H1 (cell line): Measurements from ENCODE around the gene NKG7. TPM values are rescaled to one million over a fixed set of nuclear protein-coding genes. Genes with fewer than 3 reads are reported as not detected.

ENCODE experiments used
- CREB1 ChIP-seq: IDR thresholded peaks from 2 replicates; pipeline ENCODE4 v1.6.1; 2012; ENCODE audit warnings: inconsistent platforms
- JUN ChIP-seq: IDR thresholded peaks from 2 replicates; pipeline ENCODE4 v1.6.1; 2011; ENCODE audit warnings: low read depth, mild to moderate bottlenecking, improper control_type of control experiment, low read length
- polyA plus RNA-seq, 7 experiments: library from polyadenylated mRNA; depleted of rRNA in 3 of 7; stranded (reverse) in 5 of 7; unstranded in 2 of 7; fragments of >200 nt in 5 of 7; fragments of 200-250 nt in 2 of 7; gene quantifications; 1 replicate in 5 of 7; 2 replicates in 1 of 7; 4 replicates in 1 of 7; pipeline versions ENCODE4 v1.2.1 to v1.2.3, GENCODE V29; 2011 to 2013; ENCODE audit warnings: missing spikeins in 2 of 7, mixed read lengths in 2 of 7
- total RNA-seq: library from RNA; stranded (reverse); fragmentation: NEBNext Ultra II Directional; extraction: Animal tissue kit (Norgen Biotek cat#: 25700); gene quantifications from 2 replicates; pipeline ENCODE4 v1.2.1, GENCODE V29; 2021
- TF ChIP-seq, protein P1 (sequence below): fragments of 300-600 bp; sonication (generic); IDR thresholded peaks from 2 replicates; pipeline ENCODE4 v1.7.1; 2012; ENCODE audit warnings: low read length, moderate library complexity, mild to moderate bottlenecking, inconsistent platforms; ENCODE audit not compliant: insufficient replicate concordance

NKG7 gene
- total and polyA plus RNA-seq, 2 of the 8 experiments (the other 6 are each of a cell fraction or from before 2014, with no cell fraction given): not detected

DNA sequence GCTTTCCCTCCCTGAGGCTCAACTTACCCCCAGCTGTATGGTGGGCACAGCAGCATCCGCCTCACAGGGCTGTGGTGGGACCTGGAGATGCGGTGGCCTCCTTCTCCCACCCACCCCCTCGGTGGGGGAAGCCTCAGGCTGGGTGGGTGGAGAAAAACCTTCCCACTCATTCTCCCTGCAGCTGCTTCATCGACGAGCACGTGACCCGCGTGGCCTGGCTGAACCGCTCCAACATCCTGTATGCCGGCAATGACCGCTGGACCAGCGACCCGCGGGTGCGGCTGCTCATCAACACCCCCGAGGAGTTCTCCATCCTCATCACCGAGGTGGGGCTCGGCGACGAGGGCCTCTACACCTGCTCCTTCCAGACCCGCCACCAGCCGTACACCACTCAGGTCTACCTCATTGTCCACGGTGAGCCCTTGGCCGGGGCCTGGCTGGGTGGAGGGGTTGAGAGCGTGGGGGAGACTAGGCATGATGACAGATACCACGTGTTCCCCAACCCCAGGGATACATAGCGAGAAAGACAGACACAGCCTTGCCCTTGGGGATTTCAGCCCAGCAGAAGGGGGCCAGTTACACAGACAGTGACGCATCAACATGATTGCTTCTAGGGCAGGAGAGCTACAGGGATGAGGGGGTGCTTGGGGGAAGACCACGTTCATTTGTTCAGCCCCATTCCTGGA, 48.8 kb downstream of the NKG7 start (continued):
- TF ChIP-seq, protein P1, sequence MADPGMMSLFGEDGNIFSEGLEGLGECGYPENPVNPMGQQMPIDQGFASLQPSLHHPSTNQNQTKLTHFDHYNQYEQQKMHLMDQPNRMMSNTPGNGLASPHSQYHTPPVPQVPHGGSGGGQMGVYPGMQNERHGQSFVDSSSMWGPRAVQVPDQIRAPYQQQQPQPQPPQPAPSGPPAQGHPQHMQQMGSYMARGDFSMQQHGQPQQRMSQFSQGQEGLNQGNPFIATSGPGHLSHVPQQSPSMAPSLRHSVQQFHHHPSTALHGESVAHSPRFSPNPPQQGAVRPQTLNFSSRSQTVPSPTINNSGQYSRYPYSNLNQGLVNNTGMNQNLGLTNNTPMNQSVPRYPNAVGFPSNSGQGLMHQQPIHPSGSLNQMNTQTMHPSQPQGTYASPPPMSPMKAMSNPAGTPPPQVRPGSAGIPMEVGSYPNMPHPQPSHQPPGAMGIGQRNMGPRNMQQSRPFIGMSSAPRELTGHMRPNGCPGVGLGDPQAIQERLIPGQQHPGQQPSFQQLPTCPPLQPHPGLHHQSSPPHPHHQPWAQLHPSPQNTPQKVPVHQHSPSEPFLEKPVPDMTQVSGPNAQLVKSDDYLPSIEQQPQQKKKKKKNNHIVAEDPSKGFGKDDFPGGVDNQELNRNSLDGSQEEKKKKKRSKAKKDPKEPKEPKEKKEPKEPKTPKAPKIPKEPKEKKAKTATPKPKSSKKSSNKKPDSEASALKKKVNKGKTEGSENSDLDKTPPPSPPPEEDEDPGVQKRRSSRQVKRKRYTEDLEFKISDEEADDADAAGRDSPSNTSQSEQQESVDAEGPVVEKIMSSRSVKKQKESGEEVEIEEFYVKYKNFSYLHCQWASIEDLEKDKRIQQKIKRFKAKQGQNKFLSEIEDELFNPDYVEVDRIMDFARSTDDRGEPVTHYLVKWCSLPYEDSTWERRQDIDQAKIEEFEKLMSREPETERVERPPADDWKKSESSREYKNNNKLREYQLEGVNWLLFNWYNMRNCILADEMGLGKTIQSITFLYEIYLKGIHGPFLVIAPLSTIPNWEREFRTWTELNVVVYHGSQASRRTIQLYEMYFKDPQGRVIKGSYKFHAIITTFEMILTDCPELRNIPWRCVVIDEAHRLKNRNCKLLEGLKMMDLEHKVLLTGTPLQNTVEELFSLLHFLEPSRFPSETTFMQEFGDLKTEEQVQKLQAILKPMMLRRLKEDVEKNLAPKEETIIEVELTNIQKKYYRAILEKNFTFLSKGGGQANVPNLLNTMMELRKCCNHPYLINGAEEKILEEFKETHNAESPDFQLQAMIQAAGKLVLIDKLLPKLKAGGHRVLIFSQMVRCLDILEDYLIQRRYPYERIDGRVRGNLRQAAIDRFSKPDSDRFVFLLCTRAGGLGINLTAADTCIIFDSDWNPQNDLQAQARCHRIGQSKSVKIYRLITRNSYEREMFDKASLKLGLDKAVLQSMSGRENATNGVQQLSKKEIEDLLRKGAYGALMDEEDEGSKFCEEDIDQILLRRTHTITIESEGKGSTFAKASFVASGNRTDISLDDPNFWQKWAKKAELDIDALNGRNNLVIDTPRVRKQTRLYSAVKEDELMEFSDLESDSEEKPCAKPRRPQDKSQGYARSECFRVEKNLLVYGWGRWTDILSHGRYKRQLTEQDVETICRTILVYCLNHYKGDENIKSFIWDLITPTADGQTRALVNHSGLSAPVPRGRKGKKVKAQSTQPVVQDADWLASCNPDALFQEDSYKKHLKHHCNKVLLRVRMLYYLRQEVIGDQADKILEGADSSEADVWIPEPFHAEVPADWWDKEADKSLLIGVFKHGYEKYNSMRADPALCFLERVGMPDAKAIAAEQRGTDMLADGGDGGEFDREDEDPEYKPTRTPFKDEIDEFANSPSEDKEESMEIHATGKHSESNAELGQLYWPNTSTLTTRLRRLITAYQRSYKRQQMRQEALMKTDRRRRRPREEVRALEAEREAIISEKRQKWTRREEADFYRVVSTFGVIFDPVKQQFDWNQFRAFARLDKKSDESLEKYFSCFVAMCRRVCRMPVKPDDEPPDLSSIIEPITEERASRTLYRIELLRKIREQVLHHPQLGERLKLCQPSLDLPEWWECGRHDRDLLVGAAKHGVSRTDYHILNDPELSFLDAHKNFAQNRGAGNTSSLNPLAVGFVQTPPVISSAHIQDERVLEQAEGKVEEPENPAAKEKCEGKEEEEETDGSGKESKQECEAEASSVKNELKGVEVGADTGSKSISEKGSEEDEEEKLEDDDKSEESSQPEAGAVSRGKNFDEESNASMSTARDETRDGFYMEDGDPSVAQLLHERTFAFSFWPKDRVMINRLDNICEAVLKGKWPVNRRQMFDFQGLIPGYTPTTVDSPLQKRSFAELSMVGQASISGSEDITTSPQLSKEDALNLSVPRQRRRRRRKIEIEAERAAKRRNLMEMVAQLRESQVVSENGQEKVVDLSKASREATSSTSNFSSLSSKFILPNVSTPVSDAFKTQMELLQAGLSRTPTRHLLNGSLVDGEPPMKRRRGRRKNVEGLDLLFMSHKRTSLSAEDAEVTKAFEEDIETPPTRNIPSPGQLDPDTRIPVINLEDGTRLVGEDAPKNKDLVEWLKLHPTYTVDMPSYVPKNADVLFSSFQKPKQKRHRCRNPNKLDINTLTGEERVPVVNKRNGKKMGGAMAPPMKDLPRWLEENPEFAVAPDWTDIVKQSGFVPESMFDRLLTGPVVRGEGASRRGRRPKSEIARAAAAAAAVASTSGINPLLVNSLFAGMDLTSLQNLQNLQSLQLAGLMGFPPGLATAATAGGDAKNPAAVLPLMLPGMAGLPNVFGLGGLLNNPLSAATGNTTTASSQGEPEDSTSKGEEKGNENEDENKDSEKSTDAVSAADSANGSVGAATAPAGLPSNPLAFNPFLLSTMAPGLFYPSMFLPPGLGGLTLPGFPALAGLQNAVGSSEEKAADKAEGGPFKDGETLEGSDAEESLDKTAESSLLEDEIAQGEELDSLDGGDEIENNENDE: no peak
- TF ChIP-seq CREB1: no peak
- no peak for TF ChIP-seq JUN
- TF ChIP-seq, all 59 proteins: peak for 0
